GM12891 (cell line): ENCODE data around the gene NCKAP5.

Experiments
- POLR2A ChIP-seq: IDR thresholded peaks from 2 replicates; pipeline ENCODE4 v1.6.1; 2011; ENCODE audit warnings: low read depth, low read length, control low read depth
- POLR2AphosphoS5 ChIP-seq: IDR thresholded peaks from 2 replicates; pipeline ENCODE4 v1.6.1; 2011; ENCODE audit warnings: low read depth, low read length, control low read depth
- POU2F2 ChIP-seq: IDR thresholded peaks from 2 replicates; pipeline ENCODE4 v1.6.1; 2011; ENCODE audit warnings: low read depth, mild to moderate bottlenecking, control low read depth, low read length, moderate library complexity
- TAF1 ChIP-seq: IDR thresholded peaks from 2 replicates; pipeline ENCODE4 v1.6.1; 2011; ENCODE audit warnings: low read depth, low read length, control low read depth

DNA sequence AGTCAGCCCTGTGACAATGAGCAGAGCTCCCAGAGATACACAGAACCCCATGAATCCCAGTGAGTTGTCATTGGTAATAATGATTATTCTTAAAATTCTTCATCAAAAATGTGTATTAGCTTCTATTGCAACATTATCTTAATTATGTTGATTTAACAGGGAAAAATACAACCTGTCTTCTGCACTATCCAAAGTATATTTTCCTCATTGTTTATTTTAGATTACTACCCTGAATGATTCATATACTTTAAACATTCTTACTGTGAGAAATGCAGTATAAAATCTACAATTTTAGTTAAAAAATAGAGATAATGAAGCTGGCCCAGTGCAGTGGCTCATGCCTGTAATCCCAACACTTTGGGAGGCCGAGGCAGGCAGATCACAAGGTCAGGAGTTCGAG, 773.0 kb downstream of the NCKAP5 start:
- TF ChIP-seq POLR2AphosphoS5 (no peak), POLR2A (no peak), TAF1 (no peak), POU2F2 (no peak)
